Measurements from ENCODE around the gene ZNF831. TPM values are rescaled to one million over a fixed set of nuclear protein-coding genes. Genes with fewer than 3 reads are reported as not detected.

The ZNF831 gene
- total RNA-seq, 1 experiment from 2014 or later, result 0.04 TPM

DNA sequence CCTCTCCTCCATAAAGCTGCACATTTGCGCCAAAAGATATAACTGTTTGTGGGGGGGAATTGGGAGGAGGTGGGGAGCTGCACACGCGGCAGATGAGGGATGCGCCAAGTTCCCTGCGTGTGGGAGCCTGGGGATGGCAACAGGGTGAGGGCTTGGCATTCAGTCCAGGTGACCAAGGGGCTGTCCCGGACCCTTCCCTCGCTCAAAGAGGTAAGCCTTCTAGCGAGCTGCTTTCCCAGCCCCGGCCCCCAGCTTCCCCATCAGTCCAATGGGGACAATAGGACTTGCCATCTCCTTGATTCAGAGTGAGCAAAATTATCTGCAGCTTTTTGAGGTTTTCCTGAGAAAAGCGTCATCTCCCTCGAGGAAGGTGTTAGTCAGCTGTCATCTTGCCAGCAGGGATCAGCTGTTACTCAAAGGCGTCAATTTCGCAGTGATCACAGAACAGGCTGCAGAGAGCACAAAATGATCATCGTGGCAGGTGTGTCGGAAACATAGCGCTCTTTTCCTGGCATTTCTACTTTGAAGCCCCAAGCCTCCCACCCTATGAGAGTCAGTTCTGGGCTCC is 21.3 kb downstream of the ZNF831 start (continued):
- TF ChIP-seq, protein P1, sequence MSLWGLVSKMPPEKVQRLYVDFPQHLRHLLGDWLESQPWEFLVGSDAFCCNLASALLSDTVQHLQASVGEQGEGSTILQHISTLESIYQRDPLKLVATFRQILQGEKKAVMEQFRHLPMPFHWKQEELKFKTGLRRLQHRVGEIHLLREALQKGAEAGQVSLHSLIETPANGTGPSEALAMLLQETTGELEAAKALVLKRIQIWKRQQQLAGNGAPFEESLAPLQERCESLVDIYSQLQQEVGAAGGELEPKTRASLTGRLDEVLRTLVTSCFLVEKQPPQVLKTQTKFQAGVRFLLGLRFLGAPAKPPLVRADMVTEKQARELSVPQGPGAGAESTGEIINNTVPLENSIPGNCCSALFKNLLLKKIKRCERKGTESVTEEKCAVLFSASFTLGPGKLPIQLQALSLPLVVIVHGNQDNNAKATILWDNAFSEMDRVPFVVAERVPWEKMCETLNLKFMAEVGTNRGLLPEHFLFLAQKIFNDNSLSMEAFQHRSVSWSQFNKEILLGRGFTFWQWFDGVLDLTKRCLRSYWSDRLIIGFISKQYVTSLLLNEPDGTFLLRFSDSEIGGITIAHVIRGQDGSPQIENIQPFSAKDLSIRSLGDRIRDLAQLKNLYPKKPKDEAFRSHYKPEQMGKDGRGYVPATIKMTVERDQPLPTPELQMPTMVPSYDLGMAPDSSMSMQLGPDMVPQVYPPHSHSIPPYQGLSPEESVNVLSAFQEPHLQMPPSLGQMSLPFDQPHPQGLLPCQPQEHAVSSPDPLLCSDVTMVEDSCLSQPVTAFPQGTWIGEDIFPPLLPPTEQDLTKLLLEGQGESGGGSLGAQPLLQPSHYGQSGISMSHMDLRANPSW (CRISPR knock-in tag; conservative IDR thresholded peaks at IDR 0.05; ENCODE audit: low read depth), result no peak
- TF ChIP-seq ZNF263 (CRISPR knock-in tag; IDR thresholded peaks at IDR 0.05; ENCODE audit: low read depth) (no peak), SOX15 (CRISPR knock-in tag; IDR thresholded peaks at IDR 0.05) (no peak)

GRCh38 chr20:59185809-59186208 is 22.2 kb downstream of the ZNF831 start:
- peaks cover 2% of the 10 kb centered on the region; the same call in 1 of the 2 replicates for H3K27me3 Mint-ChIP-seq (ENCODE audit: low read depth)
- H3K4me3 Mint-ChIP-seq, result no peak overlapping the region
- H3K4me1 Mint-ChIP-seq, result no peaks in the 10 kb centered on the region
- ATAC-seq (no peak), DNase-seq (ENCODE audit: low spot score) (no peak)
- TF ChIP-seq GTF2I (CRISPR knock-in tag; conservative IDR thresholded peaks at IDR 0.05) (no peak), PRRX2 (CRISPR knock-in tag; IDR thresholded peaks at IDR 0.05) (no peak), NFYB (CRISPR knock-in tag; conservative IDR thresholded peaks at IDR 0.05; ENCODE audit: low read depth) (no peak), FOXP4 (CRISPR knock-in tag; IDR thresholded peaks at IDR 0.05) (no peak), PREB (CRISPR knock-in tag; IDR thresholded peaks at IDR 0.05; ENCODE audit: borderline replicate concordance) (no peak), ATF1 (CRISPR knock-in tag; IDR thresholded peaks at IDR 0.05) (no peak), KAT7 (CRISPR knock-in tag; IDR thresholded peaks at IDR 0.05; ENCODE audit: borderline replicate concordance) (no peak), GABPB1 (CRISPR knock-in tag; IDR thresholded peaks at IDR 0.05) (no peak), CBFB (CRISPR knock-in tag; IDR thresholded peaks at IDR 0.05; ENCODE audit: low read depth) (no peak), JAZF1 (CRISPR knock-in tag; IDR thresholded peaks at IDR 0.05) (no peak), NR3C1 (CRISPR knock-in tag; conservative IDR thresholded peaks at IDR 0.05; ENCODE audit: low read depth) (no peak), ZNF317 (CRISPR knock-in tag; IDR thresholded peaks at IDR 0.05; ENCODE audit: borderline replicate concordance, low read depth) (no peak), SMAD3 (CRISPR knock-in tag; IDR thresholded peaks at IDR 0.05; ENCODE audit: borderline replicate concordance) (no peak), ZNF425 (CRISPR knock-in tag; conservative IDR thresholded peaks at IDR 0.05) (no peak)
- TF ChIP-seq, protein P2, sequence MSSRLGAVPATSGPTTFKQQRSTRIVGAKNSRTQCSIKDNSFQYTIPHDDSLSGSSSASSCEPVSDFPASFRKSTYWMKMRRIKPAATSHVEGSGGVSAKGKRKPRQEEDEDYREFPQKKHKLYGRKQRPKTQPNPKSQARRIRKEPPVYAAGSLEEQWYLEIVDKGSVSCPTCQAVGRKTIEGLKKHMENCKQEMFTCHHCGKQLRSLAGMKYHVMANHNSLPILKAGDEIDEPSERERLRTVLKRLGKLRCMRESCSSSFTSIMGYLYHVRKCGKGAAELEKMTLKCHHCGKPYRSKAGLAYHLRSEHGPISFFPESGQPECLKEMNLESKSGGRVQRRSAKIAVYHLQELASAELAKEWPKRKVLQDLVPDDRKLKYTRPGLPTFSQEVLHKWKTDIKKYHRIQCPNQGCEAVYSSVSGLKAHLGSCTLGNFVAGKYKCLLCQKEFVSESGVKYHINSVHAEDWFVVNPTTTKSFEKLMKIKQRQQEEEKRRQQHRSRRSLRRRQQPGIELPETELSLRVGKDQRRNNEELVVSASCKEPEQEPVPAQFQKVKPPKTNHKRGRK (CRISPR knock-in tag; IDR thresholded peaks at IDR 0.05; ENCODE audit: borderline replicate concordance), result no peak
- TF ChIP-seq, protein P3, sequence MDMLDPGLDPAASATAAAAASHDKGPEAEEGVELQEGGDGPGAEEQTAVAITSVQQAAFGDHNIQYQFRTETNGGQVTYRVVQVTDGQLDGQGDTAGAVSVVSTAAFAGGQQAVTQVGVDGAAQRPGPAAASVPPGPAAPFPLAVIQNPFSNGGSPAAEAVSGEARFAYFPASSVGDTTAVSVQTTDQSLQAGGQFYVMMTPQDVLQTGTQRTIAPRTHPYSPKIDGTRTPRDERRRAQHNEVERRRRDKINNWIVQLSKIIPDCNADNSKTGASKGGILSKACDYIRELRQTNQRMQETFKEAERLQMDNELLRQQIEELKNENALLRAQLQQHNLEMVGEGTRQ (CRISPR knock-in tag; IDR thresholded peaks at IDR 0.05), result no peak
- TF ChIP-seq, protein P4, sequence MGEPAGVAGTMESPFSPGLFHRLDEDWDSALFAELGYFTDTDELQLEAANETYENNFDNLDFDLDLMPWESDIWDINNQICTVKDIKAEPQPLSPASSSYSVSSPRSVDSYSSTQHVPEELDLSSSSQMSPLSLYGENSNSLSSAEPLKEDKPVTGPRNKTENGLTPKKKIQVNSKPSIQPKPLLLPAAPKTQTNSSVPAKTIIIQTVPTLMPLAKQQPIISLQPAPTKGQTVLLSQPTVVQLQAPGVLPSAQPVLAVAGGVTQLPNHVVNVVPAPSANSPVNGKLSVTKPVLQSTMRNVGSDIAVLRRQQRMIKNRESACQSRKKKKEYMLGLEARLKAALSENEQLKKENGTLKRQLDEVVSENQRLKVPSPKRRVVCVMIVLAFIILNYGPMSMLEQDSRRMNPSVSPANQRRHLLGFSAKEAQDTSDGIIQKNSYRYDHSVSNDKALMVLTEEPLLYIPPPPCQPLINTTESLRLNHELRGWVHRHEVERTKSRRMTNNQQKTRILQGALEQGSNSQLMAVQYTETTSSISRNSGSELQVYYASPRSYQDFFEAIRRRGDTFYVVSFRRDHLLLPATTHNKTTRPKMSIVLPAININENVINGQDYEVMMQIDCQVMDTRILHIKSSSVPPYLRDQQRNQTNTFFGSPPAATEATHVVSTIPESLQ (CRISPR knock-in tag; IDR thresholded peaks at IDR 0.05), result no peak
- TF ChIP-seq, protein P5, sequence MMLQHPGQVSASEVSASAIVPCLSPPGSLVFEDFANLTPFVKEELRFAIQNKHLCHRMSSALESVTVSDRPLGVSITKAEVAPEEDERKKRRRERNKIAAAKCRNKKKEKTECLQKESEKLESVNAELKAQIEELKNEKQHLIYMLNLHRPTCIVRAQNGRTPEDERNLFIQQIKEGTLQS (CRISPR knock-in tag; conservative IDR thresholded peaks at IDR 0.05), result no peak
- ChIA-PET POLR2A (no interaction called here), CTCF (interaction anchor here (1.0 to 1.9 kb wide), 3 partner anchors 36 to 310 kb away, joined by 3 to 6 read pairs (median 3); no protein-coding TSS in a partner anchor)
- H3K9me3 Mint-ChIP-seq, result peaks cover 7% of the 10 kb centered on the region
- no peak overlapping the region for H3K27ac Mint-ChIP-seq
- H3K36me3 Mint-ChIP-seq, result no peaks in the 10 kb centered on the region

All from WTC11 (cell line).